SK-N-MC (cell line): ENCODE results near the gene USP31.

Source experiments
- DNase-seq: peaks from one replicate; pipeline ENCODE4 v3.0.0-alpha.2; 2011; ENCODE audit warnings: low read depth, low spot score
- H3K27ac ChIP-seq: fragments of 200-600 bp; sonication (generic); 2 replicates; pipeline ENCODE4 v1.5.1; 2016; ENCODE audit warnings: mixed run types
- H3K36me3 ChIP-seq: fragments of 200-600 bp; sonication (generic); 2 replicates; pipeline ENCODE4 v1.6.1; 2017; ENCODE audit warnings: antibody characterized with exemption, low read length, mixed read lengths; ENCODE audit not compliant: insufficient read depth
- H3K4me3 ChIP-seq: fragments of 200-600 bp; sonication (generic); 2 replicates; pipeline ENCODE4 v1.5.1; 2016
- H3K9ac ChIP-seq: fragments of 200-600 bp; sonication (generic); 2 replicates; pipeline ENCODE4 v1.8.0; 2017; ENCODE audit warnings: mixed run types, mixed read lengths; ENCODE audit not compliant: insufficient read length
- H3K9me3 ChIP-seq: fragments of 200-600 bp; sonication (generic); 2 replicates; pipeline ENCODE4 v1.6.1; 2017; ENCODE audit warnings: low read depth, mild to moderate bottlenecking, antibody characterized with exemption, low read length, moderate library complexity, mixed read lengths
- EZH2 ChIP-seq: fragments of 200-600 bp; sonication (generic); IDR thresholded peaks from one replicate; pipeline ENCODE4 v1.6.1; 2017; ENCODE audit warnings: antibody characterized with exemption
- FOXP2 ChIP-seq: optimal IDR thresholded peaks from 2 replicates; pipeline ENCODE3; 2011; ENCODE audit warnings: mild to moderate bottlenecking, moderate library complexity; ENCODE audit not compliant: insufficient read depth; ENCODE audit errors: extremely low read length, control extremely low read depth
- POLR2AphosphoS5 ChIP-seq: IDR thresholded peaks from 2 replicates; pipeline ENCODE4 v1.6.1; 2012; ENCODE audit warnings: mild to moderate bottlenecking, low read depth, low read length, borderline replicate concordance

Gene USP31

GRCh38 chr16:23131931-23132621 lies 17.2 kb downstream of the USP31 start:
- no peak overlapping the region for H3K9ac ChIP-seq
- TF ChIP-seq POLR2AphosphoS5 (no peak), FOXP2 (no peak), EZH2 (no peak)
- H3K36me3 ChIP-seq, result no peaks in the 10 kb centered on the region
- no peak overlapping the region for H3K4me3 ChIP-seq
- no peak overlapping the region for H3K27ac ChIP-seq
- no peak for DNase-seq
- no peaks in the 10 kb centered on the region; the same call in 1 of the 2 replicates for H3K9me3 ChIP-seq

DNA sequence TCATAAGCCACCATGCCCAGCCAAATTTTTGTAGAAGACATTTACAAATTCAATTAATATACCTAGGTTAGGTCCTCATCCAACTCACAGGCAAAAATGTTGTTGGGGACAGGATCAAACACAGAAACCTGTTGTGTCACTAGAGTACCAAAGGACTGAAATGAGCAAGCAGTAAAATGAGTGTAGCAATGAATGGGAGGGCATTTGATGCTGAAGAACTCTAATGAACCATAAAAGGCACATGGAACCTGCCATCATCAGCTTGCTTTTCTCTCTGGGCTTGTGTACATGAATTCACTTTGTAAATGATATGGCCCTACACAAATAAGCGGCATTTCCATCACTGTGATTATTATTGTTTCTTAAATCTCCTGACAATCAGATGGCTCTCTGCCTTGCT lies 17.8 kb downstream of the USP31 start:
- no peak overlapping the region for H3K27ac ChIP-seq
- DNase-seq, result no peak
- H3K4me3 ChIP-seq, result no peak overlapping the region

DNA sequence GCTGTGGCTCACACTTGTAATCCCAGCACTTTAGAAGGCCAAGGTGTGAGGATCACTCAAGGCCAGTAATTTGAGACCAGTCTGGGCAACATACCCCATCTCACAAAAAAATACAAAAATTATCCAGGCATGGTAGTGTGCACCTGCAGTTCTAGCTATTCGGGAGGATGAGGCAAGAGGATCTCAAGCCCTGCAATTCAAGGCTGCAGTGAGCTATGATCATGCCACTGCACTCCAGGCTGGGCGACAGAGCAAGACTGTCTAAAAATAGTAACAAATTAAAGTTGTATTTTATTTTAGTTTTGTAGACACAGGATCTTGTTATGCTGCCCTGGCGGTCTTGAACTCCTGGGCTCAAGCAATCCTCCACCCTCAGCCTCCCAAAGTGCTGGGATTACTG lies 18.2 kb downstream of the USP31 start:
- H3K9me3 ChIP-seq, result no peaks in the 10 kb centered on the region; the same call in 1 of the 2 replicates
- no peaks in the 10 kb centered on the region for H3K36me3 ChIP-seq
- H3K9ac ChIP-seq, result no peak overlapping the region
- no peak overlapping the region for H3K27ac ChIP-seq
- H3K4me3 ChIP-seq, result no peak overlapping the region
- TF ChIP-seq POLR2AphosphoS5 (no peak), FOXP2 (no peak), EZH2 (no peak)
- DNase-seq, result no peak

More for the DNA sequence above, 17.8 kb downstream of the USP31 start:
- H3K9ac ChIP-seq, result no peak overlapping the region
- H3K9me3 ChIP-seq, result no peaks in the 10 kb centered on the region; the same call in 1 of the 2 replicates
- TF ChIP-seq FOXP2 (no peak), EZH2 (no peak), POLR2AphosphoS5 (no peak)
- no peaks in the 10 kb centered on the region for H3K36me3 ChIP-seq

DNA sequence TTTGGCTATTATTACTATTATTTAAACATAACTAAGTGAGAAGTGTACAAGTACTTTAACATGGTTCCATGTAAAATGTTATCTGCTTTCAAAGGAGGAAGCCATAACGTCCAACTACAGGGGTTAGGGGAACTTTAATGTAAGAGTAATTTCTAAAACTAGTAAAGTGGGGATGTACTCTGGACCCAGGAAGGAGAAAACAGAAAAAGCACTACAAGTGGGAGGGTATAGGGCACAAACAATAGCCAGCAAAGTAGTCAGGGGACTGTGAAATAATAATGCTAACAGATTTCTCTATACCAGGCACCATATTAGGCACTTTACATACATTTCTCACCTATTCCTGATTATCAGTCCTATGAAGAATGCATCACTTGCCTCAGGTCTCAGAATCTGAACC lies 19.6 kb downstream of the USP31 start:
- DNase-seq, result no peak
- no peaks in the 10 kb centered on the region for H3K36me3 ChIP-seq
- TF ChIP-seq POLR2AphosphoS5, result no peak
- no peak for TF ChIP-seq FOXP2
- no peak for TF ChIP-seq EZH2
- H3K9me3 ChIP-seq, result no peaks in the 10 kb centered on the region
- no peak overlapping the region for H3K27ac ChIP-seq
- H3K9ac ChIP-seq, result no peak overlapping the region
- H3K4me3 ChIP-seq, result no peak overlapping the region

GRCh38 chr16:23128056-23128455 lies 21.2 kb downstream of the USP31 start:
- no peak for TF ChIP-seq FOXP2
- no peak for TF ChIP-seq EZH2
- TF ChIP-seq POLR2AphosphoS5, result no peak
- Histone ChIP-seq H3K9me3 (no peaks in the 10 kb centered on the region), H3K27ac (no peak overlapping the region), H3K9ac (no peak overlapping the region), H3K36me3 (0 out of 2 replicates have a peak, but pooled peaks cover under 1% of the 10 kb centered on the region), H3K4me3 (no peak overlapping the region)
- DNase-seq, result no peak

GRCh38 chr16:23125277-23125676 lies 24.0 kb downstream of the USP31 start:
- no peak for DNase-seq
- Histone ChIP-seq H3K9ac (no peak overlapping the region), H3K36me3 (peaks cover 4% of the 10 kb centered on the region; the same call in 1 of the 2 replicates), H3K9me3 (no peaks in the 10 kb centered on the region), H3K27ac (peak overlapping the region; percentile 45; the same call in 1 of the 2 replicates), H3K4me3 (no peak overlapping the region)
- TF ChIP-seq POLR2AphosphoS5, result no peak
- TF ChIP-seq FOXP2, result no peak
- no peak for TF ChIP-seq EZH2

GRCh38 chr16:23124315-23124714 lies 24.9 kb downstream of the USP31 start:
- H3K9ac ChIP-seq, result no peak overlapping the region
- H3K9me3 ChIP-seq, result no peaks in the 10 kb centered on the region
- TF ChIP-seq FOXP2 (no peak), POLR2AphosphoS5 (no peak), EZH2 (no peak)
- H3K36me3 ChIP-seq, result peaks cover 4% of the 10 kb centered on the region; the same call in 1 of the 2 replicates
- no peak for DNase-seq
- no peak overlapping the region for H3K27ac ChIP-seq
- H3K4me3 ChIP-seq, result no peak overlapping the region

DNA sequence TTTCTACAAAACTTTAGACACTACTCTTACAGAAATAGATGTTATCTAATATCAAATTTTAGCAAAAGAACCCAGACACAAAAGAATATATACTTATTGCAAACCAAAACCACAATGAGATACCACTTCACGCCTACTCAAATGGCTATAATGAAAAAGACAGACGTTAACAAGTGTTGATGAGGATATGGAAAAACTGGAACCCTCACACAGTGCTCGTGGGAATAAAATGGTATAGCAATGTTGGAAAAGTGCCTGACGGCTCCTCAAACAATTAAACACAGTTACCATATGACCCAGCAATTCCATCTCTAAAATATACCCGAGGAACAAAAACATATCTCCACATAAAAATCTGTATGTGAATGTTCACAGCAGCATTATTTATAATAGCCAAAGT lies 27.1 kb downstream of the USP31 start:
- no peak for TF ChIP-seq POLR2AphosphoS5
- TF ChIP-seq EZH2, result no peak
- no peak for TF ChIP-seq FOXP2
- DNase-seq, result no peak
- Histone ChIP-seq H3K27ac (peak overlapping the region; percentile 84), H3K9ac (no peak overlapping the region), H3K36me3 (peaks cover 4% of the 10 kb centered on the region; the same call in 1 of the 2 replicates), H3K9me3 (no peaks in the 10 kb centered on the region), H3K4me3 (no peak overlapping the region)
